SK-N-SH treated with all-trans-retinoic acid at 6 μM for 48 hours (cell line): ENCODE data around the gene NEK11.

ENCODE experiments used
- ATAC-seq: fragments of 200-7000 bp; cut with Tn5 transposase; 3 replicates; pipeline ENCODE4 v1.9.1; 2020; ENCODE audit warnings: mild to moderate bottlenecking, moderate library complexity
- ARNTL ChIP-seq: fragments of 450-650 bp; formaldehyde crosslinking; IDR thresholded peaks from 2 replicates; pipeline ENCODE4 v1.5.0; 2020; ENCODE audit warnings: low read depth, mild to moderate bottlenecking, moderate library complexity, borderline replicate concordance
- CSDC2 ChIP-seq: fragments of 250-450 bp; sonication (Bioruptor Pico); IDR thresholded peaks from 2 replicates; pipeline ENCODE4 v1.5.0; 2020; ENCODE audit warnings: mild to moderate bottlenecking, moderate library complexity
- ESRRG ChIP-seq: fragments of 250-450 bp; sonication (Bioruptor Pico); IDR thresholded peaks from 2 replicates; pipeline ENCODE4 v1.6.1; 2021; ENCODE audit warnings: mild to moderate bottlenecking
- ISL1 ChIP-seq: fragments of 250-450 bp; sonication (Bioruptor Pico); IDR thresholded peaks from 2 replicates; pipeline ENCODE4 v2.1.2; 2022; ENCODE audit warnings: mild to moderate bottlenecking, moderate library complexity
- PPARA ChIP-seq: fragments of 250-450 bp; sonication (Bioruptor Pico); IDR thresholded peaks from 2 replicates; pipeline ENCODE4 v1.5.0; 2020; ENCODE audit warnings: mild to moderate bottlenecking, borderline replicate concordance
- RARB ChIP-seq: fragments of 250-450 bp; sonication (Bioruptor Pico); IDR thresholded peaks from 2 replicates; pipeline ENCODE4 v1.8.0; 2021; ENCODE audit warnings: mild to moderate bottlenecking, moderate library complexity
- TCF4 ChIP-seq: fragments of 250-450 bp; sonication (Bioruptor Pico); IDR thresholded peaks from 2 replicates; pipeline ENCODE4 v1.8.0; 2021; ENCODE audit warnings: mild to moderate bottlenecking, moderate library complexity, borderline replicate concordance
- TOX ChIP-seq: fragments of 250-450 bp; sonication (Bioruptor Pico); IDR thresholded peaks from 2 replicates; pipeline ENCODE4 v1.8.0; 2021; ENCODE audit warnings: mild to moderate bottlenecking, moderate library complexity, borderline replicate concordance
- ZFP3 ChIP-seq: fragments of 250-450 bp; sonication (Bioruptor Pico); IDR thresholded peaks from 2 replicates; pipeline ENCODE4 v1.5.0; 2020; ENCODE audit warnings: mild to moderate bottlenecking, moderate library complexity
- ZFP30 ChIP-seq: fragments of 450-650 bp; formaldehyde crosslinking; IDR thresholded peaks from 2 replicates; pipeline ENCODE4 v1.5.0; 2022; ENCODE audit warnings: mild to moderate bottlenecking, moderate library complexity
- ZNF565 ChIP-seq: fragments of 450-650 bp; formaldehyde crosslinking; conservative IDR thresholded peaks from 2 replicates; pipeline ENCODE4 v1.5.0; 2020; ENCODE audit warnings: low read depth, mild to moderate bottlenecking, moderate library complexity
- ZNF8 ChIP-seq: fragments of 450-650 bp; formaldehyde crosslinking; IDR thresholded peaks from 2 replicates; pipeline ENCODE4 v1.5.0; 2020; ENCODE audit warnings: mild to moderate bottlenecking, moderate library complexity
- TF ChIP-seq, protein P1 (sequence below): fragments of 250-450 bp; sonication (Bioruptor Pico); IDR thresholded peaks from 2 replicates; pipeline ENCODE4 v1.5.1; 2020; ENCODE audit warnings: low read depth, mild to moderate bottlenecking, moderate library complexity
- TF ChIP-seq, protein P2 (sequence below): fragments of 250-450 bp; sonication (Bioruptor Pico); IDR thresholded peaks from 2 replicates; pipeline ENCODE4 v1.5.0; 2020; ENCODE audit warnings: mild to moderate bottlenecking, moderate library complexity
- TF ChIP-seq, protein P3 (sequence below): fragments of 250-450 bp; sonication (Bioruptor Pico); IDR thresholded peaks from 2 replicates; pipeline ENCODE4 v1.8.0; 2020; ENCODE audit warnings: mild to moderate bottlenecking, moderate library complexity, borderline replicate concordance
- TF ChIP-seq, protein P4 (sequence below): fragments of 250-450 bp; sonication (Bioruptor Pico); IDR thresholded peaks from 2 replicates; pipeline ENCODE4 v1.8.0; 2021; ENCODE audit warnings: low read depth, mild to moderate bottlenecking, moderate library complexity, borderline replicate concordance
- TF ChIP-seq, protein P5 (sequence below): fragments of 250-450 bp; sonication (Bioruptor Pico); IDR thresholded peaks from 2 replicates; pipeline ENCODE4 v1.5.1; 2021; ENCODE audit warnings: mild to moderate bottlenecking, moderate library complexity

Gene NEK11

DNA sequence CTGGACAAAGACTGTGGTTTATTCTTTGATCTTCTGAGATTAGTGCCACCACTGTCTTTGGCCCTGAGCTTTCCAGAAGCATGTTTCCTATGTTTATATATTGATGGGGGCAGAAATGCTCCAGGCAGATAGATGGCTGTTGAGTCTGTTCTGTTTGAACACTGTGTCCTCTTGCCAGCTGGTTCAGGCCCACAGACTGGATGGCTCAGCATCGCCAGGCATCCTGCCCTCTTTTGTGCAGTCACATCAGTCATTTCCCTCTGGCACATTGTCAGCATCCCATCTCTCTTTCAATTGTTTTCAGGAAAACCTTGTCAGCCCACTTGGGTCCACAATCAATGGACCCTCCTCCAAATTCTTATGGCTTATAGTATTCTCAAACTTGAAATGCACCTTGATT lies 141.2 kb downstream of the NEK11 start:
- no peak for ATAC-seq
- TF ChIP-seq, protein P1, sequence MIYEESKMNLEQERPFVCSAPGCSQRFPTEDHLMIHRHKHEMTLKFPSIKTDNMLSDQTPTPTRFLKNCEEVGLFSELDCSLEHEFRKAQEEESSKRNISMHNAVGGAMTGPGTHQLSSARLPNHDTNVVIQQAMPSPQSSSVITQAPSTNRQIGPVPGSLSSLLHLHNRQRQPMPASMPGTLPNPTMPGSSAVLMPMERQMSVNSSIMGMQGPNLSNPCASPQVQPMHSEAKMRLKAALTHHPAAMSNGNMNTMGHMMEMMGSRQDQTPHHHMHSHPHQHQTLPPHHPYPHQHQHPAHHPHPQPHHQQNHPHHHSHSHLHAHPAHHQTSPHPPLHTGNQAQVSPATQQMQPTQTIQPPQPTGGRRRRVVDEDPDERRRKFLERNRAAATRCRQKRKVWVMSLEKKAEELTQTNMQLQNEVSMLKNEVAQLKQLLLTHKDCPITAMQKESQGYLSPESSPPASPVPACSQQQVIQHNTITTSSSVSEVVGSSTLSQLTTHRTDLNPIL (CRISPR knock-in tag) = no peak
- TF ChIP-seq TCF4 (CRISPR knock-in tag) = no peak
- no peak for TF ChIP-seq ZFP3 (CRISPR knock-in tag)
- TF ChIP-seq ARNTL (CRISPR knock-in tag) = no peak
- no peak for TF ChIP-seq ZFP30
- TF ChIP-seq, protein P2, sequence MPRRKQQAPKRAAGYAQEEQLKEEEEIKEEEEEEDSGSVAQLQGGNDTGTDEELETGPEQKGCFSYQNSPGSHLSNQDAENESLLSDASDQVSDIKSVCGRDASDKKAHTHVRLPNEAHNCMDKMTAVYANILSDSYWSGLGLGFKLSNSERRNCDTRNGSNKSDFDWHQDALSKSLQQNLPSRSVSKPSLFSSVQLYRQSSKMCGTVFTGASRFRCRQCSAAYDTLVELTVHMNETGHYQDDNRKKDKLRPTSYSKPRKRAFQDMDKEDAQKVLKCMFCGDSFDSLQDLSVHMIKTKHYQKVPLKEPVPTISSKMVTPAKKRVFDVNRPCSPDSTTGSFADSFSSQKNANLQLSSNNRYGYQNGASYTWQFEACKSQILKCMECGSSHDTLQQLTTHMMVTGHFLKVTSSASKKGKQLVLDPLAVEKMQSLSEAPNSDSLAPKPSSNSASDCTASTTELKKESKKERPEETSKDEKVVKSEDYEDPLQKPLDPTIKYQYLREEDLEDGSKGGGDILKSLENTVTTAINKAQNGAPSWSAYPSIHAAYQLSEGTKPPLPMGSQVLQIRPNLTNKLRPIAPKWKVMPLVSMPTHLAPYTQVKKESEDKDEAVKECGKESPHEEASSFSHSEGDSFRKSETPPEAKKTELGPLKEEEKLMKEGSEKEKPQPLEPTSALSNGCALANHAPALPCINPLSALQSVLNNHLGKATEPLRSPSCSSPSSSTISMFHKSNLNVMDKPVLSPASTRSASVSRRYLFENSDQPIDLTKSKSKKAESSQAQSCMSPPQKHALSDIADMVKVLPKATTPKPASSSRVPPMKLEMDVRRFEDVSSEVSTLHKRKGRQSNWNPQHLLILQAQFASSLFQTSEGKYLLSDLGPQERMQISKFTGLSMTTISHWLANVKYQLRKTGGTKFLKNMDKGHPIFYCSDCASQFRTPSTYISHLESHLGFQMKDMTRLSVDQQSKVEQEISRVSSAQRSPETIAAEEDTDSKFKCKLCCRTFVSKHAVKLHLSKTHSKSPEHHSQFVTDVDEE = no peak
- TF ChIP-seq, protein P3, sequence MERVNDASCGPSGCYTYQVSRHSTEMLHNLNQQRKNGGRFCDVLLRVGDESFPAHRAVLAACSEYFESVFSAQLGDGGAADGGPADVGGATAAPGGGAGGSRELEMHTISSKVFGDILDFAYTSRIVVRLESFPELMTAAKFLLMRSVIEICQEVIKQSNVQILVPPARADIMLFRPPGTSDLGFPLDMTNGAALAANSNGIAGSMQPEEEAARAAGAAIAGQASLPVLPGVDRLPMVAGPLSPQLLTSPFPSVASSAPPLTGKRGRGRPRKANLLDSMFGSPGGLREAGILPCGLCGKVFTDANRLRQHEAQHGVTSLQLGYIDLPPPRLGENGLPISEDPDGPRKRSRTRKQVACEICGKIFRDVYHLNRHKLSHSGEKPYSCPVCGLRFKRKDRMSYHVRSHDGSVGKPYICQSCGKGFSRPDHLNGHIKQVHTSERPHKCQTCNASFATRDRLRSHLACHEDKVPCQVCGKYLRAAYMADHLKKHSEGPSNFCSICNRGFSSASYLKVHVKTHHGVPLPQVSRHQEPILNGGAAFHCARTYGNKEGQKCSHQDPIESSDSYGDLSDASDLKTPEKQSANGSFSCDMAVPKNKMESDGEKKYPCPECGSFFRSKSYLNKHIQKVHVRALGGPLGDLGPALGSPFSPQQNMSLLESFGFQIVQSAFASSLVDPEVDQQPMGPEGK (CRISPR knock-in tag) = no peak
- TF ChIP-seq RARB (CRISPR knock-in tag) = no peak
- TF ChIP-seq ISL1 (CRISPR knock-in tag) = no peak
- TF ChIP-seq, protein P4, sequence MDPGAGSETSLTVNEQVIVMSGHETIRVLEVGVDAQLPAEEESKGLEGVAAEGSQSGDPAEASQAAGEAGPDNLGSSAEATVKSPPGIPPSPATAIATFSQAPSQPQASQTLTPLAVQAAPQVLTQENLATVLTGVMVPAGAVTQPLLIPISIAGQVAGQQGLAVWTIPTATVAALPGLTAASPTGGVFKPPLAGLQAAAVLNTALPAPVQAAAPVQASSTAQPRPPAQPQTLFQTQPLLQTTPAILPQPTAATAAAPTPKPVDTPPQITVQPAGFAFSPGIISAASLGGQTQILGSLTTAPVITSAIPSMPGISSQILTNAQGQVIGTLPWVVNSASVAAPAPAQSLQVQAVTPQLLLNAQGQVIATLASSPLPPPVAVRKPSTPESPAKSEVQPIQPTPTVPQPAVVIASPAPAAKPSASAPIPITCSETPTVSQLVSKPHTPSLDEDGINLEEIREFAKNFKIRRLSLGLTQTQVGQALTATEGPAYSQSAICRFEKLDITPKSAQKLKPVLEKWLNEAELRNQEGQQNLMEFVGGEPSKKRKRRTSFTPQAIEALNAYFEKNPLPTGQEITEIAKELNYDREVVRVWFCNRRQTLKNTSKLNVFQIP = no peak
- TF ChIP-seq TOX (CRISPR knock-in tag) = no peak

DNA sequence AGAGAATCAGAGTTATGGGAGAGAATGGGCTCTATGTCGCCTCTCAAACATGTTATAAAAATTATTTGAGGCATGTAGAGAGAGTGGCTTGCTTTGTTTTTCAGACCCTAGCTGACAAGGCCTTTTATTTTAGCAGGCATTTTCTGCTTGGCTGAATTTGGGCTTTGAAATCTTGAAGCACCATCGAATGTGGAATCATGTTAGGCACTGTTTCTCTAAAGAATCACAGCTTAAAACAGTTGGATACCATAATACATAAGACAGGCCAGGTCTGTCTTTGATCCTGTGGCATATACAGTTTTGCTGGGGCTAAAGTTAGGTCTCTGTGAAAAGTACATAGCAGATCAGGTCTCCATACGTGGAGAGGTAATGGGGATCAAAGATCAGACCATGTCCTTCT lies 142.7 kb downstream of the NEK11 start:
- TF ChIP-seq, protein P3 (CRISPR knock-in tag) = no peak
- no peak for TF ChIP-seq PPARA (CRISPR knock-in tag)
- no peak for TF ChIP-seq ZFP3 (CRISPR knock-in tag)
- TF ChIP-seq TCF4 (CRISPR knock-in tag) = no peak
- TF ChIP-seq, all 23 proteins: peak for 0
- no peak for ATAC-seq

DNA sequence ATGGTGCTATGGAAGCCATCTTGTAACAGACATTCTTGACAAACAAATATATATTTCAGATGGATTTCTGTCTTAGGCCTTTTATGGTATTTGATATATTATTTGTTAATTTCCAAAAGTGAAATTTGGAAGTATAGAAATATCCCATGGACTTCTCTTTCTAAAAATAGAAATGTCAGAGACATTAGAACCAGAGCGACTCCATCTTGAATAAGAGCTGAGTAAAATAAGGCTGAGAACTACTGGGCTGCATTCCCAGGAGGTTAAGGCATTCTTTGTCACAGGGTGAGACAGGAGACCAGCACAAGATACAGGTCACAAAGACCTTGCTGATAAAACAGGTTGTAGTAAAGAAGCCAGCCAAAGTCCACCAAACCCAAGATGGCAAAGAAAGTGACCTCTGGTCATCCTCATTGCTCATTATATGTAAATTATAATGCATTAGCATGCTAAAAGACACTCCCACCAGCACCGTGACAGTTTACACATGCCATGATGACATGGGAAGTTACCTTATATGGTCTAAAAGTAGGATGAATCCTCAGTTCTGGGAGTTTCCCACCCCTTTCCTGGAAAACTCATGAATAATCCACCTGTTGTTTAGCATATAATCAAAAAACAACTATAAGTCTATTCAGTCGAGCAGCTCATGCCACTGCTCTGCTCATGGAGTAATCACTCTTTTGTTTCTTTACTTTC lies 146.0 kb downstream of the NEK11 start:
- TF ChIP-seq ZNF565 (CRISPR knock-in tag) = no peak
- TF ChIP-seq ESRRG = no peak
- TF ChIP-seq, protein P5, sequence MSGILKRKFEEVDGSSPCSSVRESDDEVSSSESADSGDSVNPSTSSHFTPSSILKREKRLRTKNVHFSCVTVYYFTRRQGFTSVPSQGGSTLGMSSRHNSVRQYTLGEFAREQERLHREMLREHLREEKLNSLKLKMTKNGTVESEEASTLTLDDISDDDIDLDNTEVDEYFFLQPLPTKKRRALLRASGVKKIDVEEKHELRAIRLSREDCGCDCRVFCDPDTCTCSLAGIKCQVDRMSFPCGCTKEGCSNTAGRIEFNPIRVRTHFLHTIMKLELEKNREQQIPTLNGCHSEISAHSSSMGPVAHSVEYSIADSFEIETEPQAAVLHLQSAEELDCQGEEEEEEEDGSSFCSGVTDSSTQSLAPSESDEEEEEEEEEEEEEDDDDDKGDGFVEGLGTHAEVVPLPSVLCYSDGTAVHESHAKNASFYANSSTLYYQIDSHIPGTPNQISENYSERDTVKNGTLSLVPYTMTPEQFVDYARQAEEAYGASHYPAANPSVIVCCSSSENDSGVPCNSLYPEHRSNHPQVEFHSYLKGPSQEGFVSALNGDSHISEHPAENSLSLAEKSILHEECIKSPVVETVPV = no peak
- TF ChIP-seq TCF4 (CRISPR knock-in tag) = no peak
- no peak for TF ChIP-seq TOX (CRISPR knock-in tag)
- TF ChIP-seq CSDC2 (CRISPR knock-in tag) = no peak
- TF ChIP-seq ZNF8 (CRISPR knock-in tag) = no peak
- no peak for TF ChIP-seq ZFP30
- TF ChIP-seq, protein P4 = no peak

More for the DNA sequence above, 146.0 kb downstream of the NEK11 start:
- ATAC-seq = no peak
